H9 (cell line): ENCODE data around the gene IL16. TPM values are rescaled to one million over a fixed set of nuclear protein-coding genes. Genes with fewer than 3 reads are reported as not detected.

Experiments
- DNase-seq: peaks from one replicate; pipeline ENCODE4 v3.0.0-alpha.2; 2017
- H2AFZ ChIP-seq: one replicate; pipeline ENCODE4 v1.6.1; 2013; ENCODE audit warnings: mild to moderate bottlenecking, low read length, control low read depth, moderate library complexity
- H2AK5ac ChIP-seq: 2 replicates; pipeline ENCODE4 v1.6.1; 2013; ENCODE audit warnings: low read length, control low read depth, mixed read lengths; ENCODE audit not compliant: insufficient read length
- H2BK120ac ChIP-seq: one replicate; pipeline ENCODE4 v1.6.1; 2013; ENCODE audit warnings: low read depth, mild to moderate bottlenecking, low read length, control low read depth, inconsistent platforms; ENCODE audit not compliant: poor library complexity, severe bottlenecking
- H2BK12ac ChIP-seq: 2 replicates; pipeline ENCODE4 v1.6.1; 2013; ENCODE audit warnings: low read length, control low read depth, mixed read lengths, low read depth; ENCODE audit not compliant: insufficient read length
- H2BK15ac ChIP-seq: 2 replicates; pipeline ENCODE4 v1.6.1; 2013; ENCODE audit warnings: low read depth, low read length, control low read depth
- H2BK20ac ChIP-seq: one replicate; pipeline ENCODE4 v1.6.1; 2013; ENCODE audit warnings: low read depth, mild to moderate bottlenecking, low read length, control low read depth, inconsistent platforms; ENCODE audit not compliant: poor library complexity, severe bottlenecking
- H2BK5ac ChIP-seq: 2 replicates; pipeline ENCODE4 v1.6.1; 2013; ENCODE audit warnings: low read length, control low read depth, mixed read lengths; ENCODE audit not compliant: insufficient read length
- H3K14ac ChIP-seq: 2 replicates; pipeline ENCODE4 v1.6.1; 2013; ENCODE audit warnings: low read length, control low read depth; ENCODE audit not compliant: insufficient read depth
- H3K18ac ChIP-seq: 2 replicates; pipeline ENCODE4 v1.6.1; 2013; ENCODE audit warnings: low read depth, mild to moderate bottlenecking, mixed read lengths, low read length, control low read depth; ENCODE audit not compliant: insufficient read length
- H3K23ac ChIP-seq: 2 replicates; pipeline ENCODE4 v1.6.1; 2013; ENCODE audit warnings: low read length, control low read depth, mixed read lengths, low read depth; ENCODE audit not compliant: insufficient read length
- H3K23me2 ChIP-seq: 2 replicates; pipeline ENCODE4 v1.6.1; 2013; ENCODE audit warnings: low read depth, mild to moderate bottlenecking, mixed read lengths, low read length, control low read depth; ENCODE audit not compliant: insufficient read length, poor library complexity, severe bottlenecking
- H3K27ac ChIP-seq: 2 replicates; pipeline ENCODE4 v1.5.1; 2013; ENCODE audit warnings: low read length, control low read depth, mixed read lengths, low read depth; ENCODE audit not compliant: insufficient read length
- H3K27me3 ChIP-seq: 2 replicates; pipeline ENCODE4 v1.6.1; 2013; ENCODE audit warnings: low read length, control low read depth, inconsistent platforms; ENCODE audit not compliant: insufficient read depth
- H3K4ac ChIP-seq: 2 replicates; pipeline ENCODE4 v1.6.1; 2013; ENCODE audit warnings: low read depth, mild to moderate bottlenecking, control low read depth, inconsistent platforms, low read length, moderate library complexity
- H3K4me1 ChIP-seq: 2 replicates; pipeline ENCODE4 v1.6.1; 2013; ENCODE audit warnings: low read length, control low read depth, inconsistent platforms; ENCODE audit not compliant: insufficient read depth
- H3K4me2 ChIP-seq: 2 replicates; pipeline ENCODE4 v1.6.1; 2013; ENCODE audit warnings: low read length, control low read depth, mixed read lengths; ENCODE audit not compliant: insufficient read length, insufficient read depth
- H3K56ac ChIP-seq: 2 replicates; pipeline ENCODE4 v1.6.1; 2013; ENCODE audit warnings: low read depth, mild to moderate bottlenecking, mixed read lengths, low read length, control low read depth; ENCODE audit not compliant: insufficient read length
- H3K79me1 ChIP-seq: 2 replicates; pipeline ENCODE4 v1.6.1; 2013; ENCODE audit warnings: low read depth, mild to moderate bottlenecking, moderate library complexity, low read length, control low read depth, inconsistent platforms; ENCODE audit not compliant: insufficient read depth, poor library complexity, severe bottlenecking
- H3K79me2 ChIP-seq: 2 replicates; pipeline ENCODE4 v1.6.1; 2013; ENCODE audit warnings: low read length, control low read depth, inconsistent platforms; ENCODE audit not compliant: insufficient read depth
- H3K9ac ChIP-seq: 2 replicates; pipeline ENCODE4 v1.6.1; 2013; ENCODE audit warnings: low read length, control low read depth, mixed read lengths; ENCODE audit not compliant: insufficient read length; ENCODE audit errors: extremely low read depth
- H3K9me3 ChIP-seq: one replicate; pipeline ENCODE4 v1.6.1; 2013; ENCODE audit warnings: low read depth, low read length, inconsistent platforms; ENCODE audit not compliant: control insufficient read depth
- H3T11ph ChIP-seq: one replicate; pipeline ENCODE4 v1.6.1; 2013; ENCODE audit warnings: mild to moderate bottlenecking, low read length, control low read depth, inconsistent platforms
- H4K20me1 ChIP-seq: one replicate; pipeline ENCODE4 v1.6.1; 2013; ENCODE audit not compliant: control insufficient read depth, insufficient read length, insufficient read depth
- H4K5ac ChIP-seq: 2 replicates; pipeline ENCODE4 v1.6.1; 2013; ENCODE audit warnings: low read depth, mild to moderate bottlenecking, mixed read lengths, low read length, control low read depth; ENCODE audit not compliant: insufficient read length
- H4K8ac ChIP-seq: replicated peaks from 2 replicates; pipeline ENCODE4 v1.6.1; 2013; ENCODE audit warnings: low read length, control low read depth, mixed read lengths, low read depth; ENCODE audit not compliant: insufficient read length
- H4K91ac ChIP-seq: 2 replicates; pipeline ENCODE4 v1.6.1; 2013; ENCODE audit warnings: low read depth, mild to moderate bottlenecking, moderate library complexity, mixed read lengths, low read length, control low read depth; ENCODE audit not compliant: insufficient read length
- H3K27ac Mint-ChIP-seq, 3 experiments: 2 replicates in 2 of 3; 3 replicates in 1 of 3; pipeline ENCODE4 v1.8.0; 2020 to 2021; ENCODE audit warnings: mixed read lengths in 3 of 3, mild to moderate bottlenecking in 1 of 3, moderate library complexity in 1 of 3
- H3K27me3 Mint-ChIP-seq: 2 replicates; pipeline ENCODE4 v1.8.0; 2021; ENCODE audit warnings: low read depth, mild to moderate bottlenecking, moderate library complexity, mixed read lengths
- H3K36me3 Mint-ChIP-seq, 3 experiments: 2 replicates in 2 of 3; 3 replicates in 1 of 3; pipeline ENCODE4 v1.8.0; 2020 to 2021; ENCODE audit warnings: low read depth in 3 of 3, mixed read lengths in 3 of 3; ENCODE audit not compliant: insufficient read depth in 1 of 3
- H3K4me1 Mint-ChIP-seq, 2 experiments: 2 replicates each; pipeline ENCODE4 v1.8.0; 2020; ENCODE audit warnings: mixed read lengths in 2 of 2
- H3K4me3 Mint-ChIP-seq, 2 experiments: 2 replicates in 1 of 2; 3 replicates in 1 of 2; pipeline ENCODE4 v1.8.0; 2020 to 2021; ENCODE audit warnings: mild to moderate bottlenecking in 2 of 2, mixed read lengths in 2 of 2, moderate library complexity in 1 of 2
- H3K9me3 Mint-ChIP-seq, 2 experiments: 2 replicates in 1 of 2; 3 replicates in 1 of 2; pipeline ENCODE4 v1.8.0; 2020; ENCODE audit warnings: mild to moderate bottlenecking in 2 of 2, mixed read lengths in 2 of 2, moderate library complexity in 1 of 2
- CTCF ChIP-seq: fragments of 200-600 bp; sonication (generic); conservative IDR thresholded peaks from 3 replicates; pipeline ENCODE4 v1.8.0; 2021; ENCODE audit warnings: antibody characterized with exemption, mild to moderate bottlenecking
- whole genome bisulfite sequencing: extraction: QIAGEN DNeasy Blood & Tissue Kit; methylation state at CpG from one replicate; pipeline ENCODE4 v1.1.7; 2013; ENCODE audit warnings: missing lambda C conversion rate, low lambda C conversion rate, mixed read lengths; ENCODE audit not compliant: insufficient read length; ENCODE audit errors: extremely low coverage; 5-methylcytosine and 5-hydroxymethylcytosine counted together
- total RNA-seq: library from RNA; stranded (reverse); gene quantifications from 2 replicates; pipeline ENCODE4 v1.2.1, GENCODE V29; 2021

IL16 gene
- total RNA-seq, 1 experiment from 2014 or later, result 0.28 TPM

GRCh38 chr15:81301385-81301784 lies 104.7 kb downstream of the IL16 start:
- TF ChIP-seq CTCF, result no peak
- Histone ChIP-seq H4K8ac (no peak overlapping the region), H3K27me3 (no peaks in the 10 kb centered on the region)

More at GRCh38 chr15:81301385-81301784, 104.7 kb downstream of the IL16 start:
- H3K18ac ChIP-seq, result no peak overlapping the region
- no peak overlapping the region for H4K5ac ChIP-seq
- Mint-ChIP-seq H3K9me3 (no peaks in the 10 kb centered on the region), H3K4me1 (peaks cover 36 to 37% of the 10 kb centered on the region in 2 experiments), H3K27me3 (peaks cover 7% of the 10 kb centered on the region), H3K27ac (no peak overlapping the region), H3K36me3 (no peaks in the 10 kb centered on the region), H3K4me3 (no peak overlapping the region)
- peaks cover 9% of the 10 kb centered on the region; the same call in 1 of the 2 replicates for H3K4me1 ChIP-seq
- no peak overlapping the region for H3K9ac ChIP-seq
- H3K23me2 ChIP-seq, result no peaks in the 10 kb centered on the region
- H3T11ph ChIP-seq, result no peak overlapping the region
- no peak overlapping the region for H3K4me2 ChIP-seq
- H3K79me1 ChIP-seq, result no peaks in the 10 kb centered on the region
- H2AK5ac ChIP-seq, result no peak overlapping the region
- H2BK12ac ChIP-seq, result no peak overlapping the region
- no CpG with 5 or more reads among the region's 4 CpGs for WGBS
- no peak overlapping the region for H2BK120ac ChIP-seq
- no peaks in the 10 kb centered on the region for H4K20me1 ChIP-seq
- H4K91ac ChIP-seq, result no peak overlapping the region
- no peak overlapping the region for H3K14ac ChIP-seq
- H3K27ac ChIP-seq, result no peak overlapping the region
- no peaks in the 10 kb centered on the region for H3K9me3 ChIP-seq
- H3K23ac ChIP-seq, result no peak overlapping the region
- no peak overlapping the region for H3K56ac ChIP-seq
- H3K79me2 ChIP-seq, result no peaks in the 10 kb centered on the region
- H2BK15ac ChIP-seq, result no peak overlapping the region
- DNase-seq, result no peak
- no peak overlapping the region for H2BK5ac ChIP-seq
- no peak overlapping the region for H2BK20ac ChIP-seq
- no peak overlapping the region for H3K4ac ChIP-seq
- no peak overlapping the region for H2AFZ ChIP-seq
